ENCODE results near the gene ABCB7.

ABCB7 gene

GRCh38 chrX:75107863-75108509 is 48.1 kb downstream of the ABCB7 start:
- no peak overlapping the region for H3K4me3 ChIP-seq (ENCODE audit: low read depth, low read length)
- no peak for TF ChIP-seq CTCF (IDR thresholded peaks at IDR 0.05; ENCODE audit: low read depth, low read length, missing control alignments)
- H3K36me3 ChIP-seq (replicated peaks) = no peaks in the 10 kb centered on the region
- no peak overlapping the region for H3K27ac ChIP-seq
- in situ Hi-C loops (cut with HindIII; ENCODE audit: low pct_ligation_motif_present, low sequenced_read_pairs) = no loop called here
- DNase-seq = no peak
- H3K27me3 ChIP-seq (replicated peaks) = no peaks in the 10 kb centered on the region

- DNase-seq = no peak
- Histone ChIP-seq H3K27me3 (replicated peaks) (no peaks in the 10 kb centered on the region), H3K27ac (no peak overlapping the region), H3K36me3 (replicated peaks) (no peaks in the 10 kb centered on the region), H3K4me3 (ENCODE audit: low read depth, low read length) (no peak overlapping the region)
- in situ Hi-C loops (cut with HindIII; ENCODE audit: low pct_ligation_motif_present, low sequenced_read_pairs) = no loop called here
- no peak for TF ChIP-seq CTCF (IDR thresholded peaks at IDR 0.05; ENCODE audit: low read depth, low read length, missing control alignments)
Measured at GRCh38 chrX:75106772-75107171, 49.3 kb downstream of the ABCB7 start.

- H3K4me3 ChIP-seq (ENCODE audit: low read depth, low read length) = no peak overlapping the region
- no peaks in the 10 kb centered on the region for H3K36me3 ChIP-seq (replicated peaks)
- H3K27ac ChIP-seq = no peak overlapping the region
- DNase-seq = no peak
- in situ Hi-C loops (cut with HindIII; ENCODE audit: low pct_ligation_motif_present, low sequenced_read_pairs) = no loop called here
- no peaks in the 10 kb centered on the region for H3K27me3 ChIP-seq (replicated peaks)
- no peak for TF ChIP-seq CTCF (IDR thresholded peaks at IDR 0.05; ENCODE audit: low read depth, low read length, missing control alignments)
Measured at GRCh38 chrX:75096331-75096730, 59.8 kb downstream of the ABCB7 start.

GRCh38 chrX:75086731-75087195 is 69.3 kb downstream of the ABCB7 start:
- Histone ChIP-seq H3K4me3 (ENCODE audit: low read depth, low read length) (no peak overlapping the region), H3K27me3 (replicated peaks) (no peaks in the 10 kb centered on the region), H3K27ac (no peak overlapping the region), H3K36me3 (replicated peaks) (no peaks in the 10 kb centered on the region)
- no peak for TF ChIP-seq CTCF (IDR thresholded peaks at IDR 0.05; ENCODE audit: low read depth, low read length, missing control alignments)
- in situ Hi-C loops (cut with HindIII; ENCODE audit: low pct_ligation_motif_present, low sequenced_read_pairs) = no loop called here
- DNase-seq = no peak

GRCh38 chrX:75084757-75085156 is 71.3 kb downstream of the ABCB7 start:
- DNase-seq = no peak
- Histone ChIP-seq H3K4me3 (ENCODE audit: low read depth, low read length) (no peak overlapping the region), H3K27ac (no peak overlapping the region), H3K27me3 (replicated peaks) (no peaks in the 10 kb centered on the region), H3K36me3 (replicated peaks) (no peaks in the 10 kb centered on the region)
- in situ Hi-C loops (cut with HindIII; ENCODE audit: low pct_ligation_motif_present, low sequenced_read_pairs) = no loop called here
- TF ChIP-seq CTCF (IDR thresholded peaks at IDR 0.05; ENCODE audit: low read depth, low read length, missing control alignments) = no peak

GRCh38 chrX:75076429-75076828 is 79.7 kb downstream of the ABCB7 start:
- no peak overlapping the region for H3K4me3 ChIP-seq (ENCODE audit: low read depth, low read length)
- H3K27me3 ChIP-seq (replicated peaks) = no peaks in the 10 kb centered on the region
- no peak for TF ChIP-seq CTCF (IDR thresholded peaks at IDR 0.05; ENCODE audit: low read depth, low read length, missing control alignments)
- H3K27ac ChIP-seq = no peak overlapping the region
- no peaks in the 10 kb centered on the region for H3K36me3 ChIP-seq (replicated peaks)
- no peak for DNase-seq
- in situ Hi-C loops (cut with HindIII; ENCODE audit: low pct_ligation_motif_present, low sequenced_read_pairs) = no loop called here
